Subcutaneous adipose tissue (tissue), 4 donors: Measurements from ENCODE around the gene CD247. TPM values are rescaled to one million over a fixed set of nuclear protein-coding genes. Genes with fewer than 3 reads are reported as not detected.

Source experiments
- total RNA-seq, 4 donors: library from RNA; depleted of rRNA; stranded (reverse); fragments of >200 nt; gene quantifications; one replicate each; pipeline ENCODE4 v1.1.0, GENCODE V29; 2016
- TF ChIP-seq, protein P1 (sequence below): fragments of 450-650 bp; IDR thresholded peaks from one replicate; pipeline ENCODE4 v1.5.1; 2016; ENCODE audit warnings: low read depth, mild to moderate bottlenecking, control low read depth, antibody characterized with exemption, moderate library complexity

Gene CD247
- total RNA-seq, 4 donors from 2014 or later = 1.3 to 3.4 (median 2.1) TPM

DNA sequence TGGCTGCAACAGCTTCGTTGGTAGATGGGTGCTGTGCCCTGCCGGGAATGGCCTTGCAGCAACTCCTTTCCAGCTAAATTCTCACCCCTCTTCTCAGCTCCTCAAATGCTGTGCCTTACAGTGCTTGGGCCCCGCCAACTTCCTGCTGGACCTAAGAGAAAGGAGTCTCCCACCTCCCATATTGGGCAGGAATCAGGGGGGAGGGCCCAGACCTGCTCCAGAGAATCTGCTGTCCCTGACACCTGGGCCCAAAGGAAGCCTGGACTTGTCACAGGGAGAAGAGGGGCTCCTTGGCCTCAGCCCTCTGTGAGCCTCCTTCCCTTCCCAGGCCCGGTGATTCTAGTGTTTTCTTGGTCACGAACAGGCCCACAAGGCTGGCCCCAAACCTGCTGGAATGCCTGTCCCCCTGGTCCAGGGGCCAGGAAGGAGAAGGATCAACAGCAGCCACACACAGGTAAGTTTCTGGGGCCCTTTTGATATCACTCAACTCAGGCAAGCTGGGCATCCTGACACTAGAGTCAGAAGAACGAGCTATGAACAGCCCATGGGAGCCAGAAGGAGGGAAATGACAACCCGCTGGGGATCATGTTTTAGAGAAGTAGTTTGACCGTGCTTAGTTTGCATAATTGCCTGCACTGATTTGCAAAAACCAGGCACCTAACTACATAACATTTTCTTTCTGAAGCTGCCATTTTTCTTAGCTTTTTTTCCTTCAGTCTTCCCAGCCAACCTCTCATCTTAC lies 86.2 kb downstream of the CD247 start:
- TF ChIP-seq, protein P1, sequence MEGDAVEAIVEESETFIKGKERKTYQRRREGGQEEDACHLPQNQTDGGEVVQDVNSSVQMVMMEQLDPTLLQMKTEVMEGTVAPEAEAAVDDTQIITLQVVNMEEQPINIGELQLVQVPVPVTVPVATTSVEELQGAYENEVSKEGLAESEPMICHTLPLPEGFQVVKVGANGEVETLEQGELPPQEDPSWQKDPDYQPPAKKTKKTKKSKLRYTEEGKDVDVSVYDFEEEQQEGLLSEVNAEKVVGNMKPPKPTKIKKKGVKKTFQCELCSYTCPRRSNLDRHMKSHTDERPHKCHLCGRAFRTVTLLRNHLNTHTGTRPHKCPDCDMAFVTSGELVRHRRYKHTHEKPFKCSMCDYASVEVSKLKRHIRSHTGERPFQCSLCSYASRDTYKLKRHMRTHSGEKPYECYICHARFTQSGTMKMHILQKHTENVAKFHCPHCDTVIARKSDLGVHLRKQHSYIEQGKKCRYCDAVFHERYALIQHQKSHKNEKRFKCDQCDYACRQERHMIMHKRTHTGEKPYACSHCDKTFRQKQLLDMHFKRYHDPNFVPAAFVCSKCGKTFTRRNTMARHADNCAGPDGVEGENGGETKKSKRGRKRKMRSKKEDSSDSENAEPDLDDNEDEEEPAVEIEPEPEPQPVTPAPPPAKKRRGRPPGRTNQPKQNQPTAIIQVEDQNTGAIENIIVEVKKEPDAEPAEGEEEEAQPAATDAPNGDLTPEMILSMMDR = no peak

DNA sequence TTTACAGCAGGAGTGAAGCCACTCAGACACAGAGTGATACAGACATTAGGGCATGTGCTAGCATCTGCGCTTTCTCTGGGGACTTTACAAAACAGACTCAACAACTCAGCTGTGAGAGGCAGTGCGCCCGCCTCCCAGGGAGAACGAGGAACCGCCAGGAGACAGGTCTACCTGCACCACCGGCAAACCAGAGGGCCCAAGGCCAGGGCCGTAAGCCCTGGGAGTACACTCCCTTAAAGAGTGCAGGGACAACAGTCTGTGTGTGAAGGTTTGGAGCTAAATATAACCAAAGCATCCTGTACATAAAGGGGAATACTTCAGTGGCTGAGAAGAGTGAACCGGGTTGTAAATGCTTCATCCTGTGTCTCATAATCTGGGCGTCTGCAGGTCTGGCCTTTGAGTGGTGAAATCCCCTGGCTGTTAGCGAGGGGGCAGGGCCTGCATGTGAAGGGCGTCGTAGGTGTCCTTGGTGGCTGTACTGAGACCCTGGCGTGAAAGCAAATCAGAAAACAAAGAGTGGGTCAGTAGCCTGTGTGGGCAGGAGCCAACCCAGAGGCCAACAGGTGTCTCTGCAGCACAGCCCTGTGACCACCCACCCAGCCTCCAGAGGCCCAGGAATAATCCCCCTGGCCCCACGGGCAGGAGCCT lies 86.9 kb downstream of the CD247 start:
- TF ChIP-seq, protein P1 = no peak

DNA sequence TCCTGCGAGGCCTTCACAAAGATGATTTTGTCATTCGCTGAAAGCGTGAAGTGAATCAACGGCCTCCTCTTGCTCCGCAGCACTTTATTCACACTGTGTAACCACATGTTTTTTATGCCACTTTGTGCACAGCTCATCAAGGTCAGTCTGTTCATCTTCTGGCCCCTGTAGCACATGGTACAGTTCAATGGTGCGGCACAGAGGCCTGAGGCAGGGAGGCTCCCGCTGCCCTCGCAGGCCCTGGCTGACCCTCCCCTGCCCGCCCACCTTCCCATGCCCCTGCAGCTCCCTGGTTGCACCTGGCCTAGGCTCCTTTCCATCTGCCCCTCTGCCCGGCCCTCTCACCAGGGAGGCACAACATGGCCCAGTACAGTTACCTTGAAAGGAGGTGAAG lies 87.5 kb downstream of the CD247 start:
- TF ChIP-seq, protein P1 = no peak

DNA sequence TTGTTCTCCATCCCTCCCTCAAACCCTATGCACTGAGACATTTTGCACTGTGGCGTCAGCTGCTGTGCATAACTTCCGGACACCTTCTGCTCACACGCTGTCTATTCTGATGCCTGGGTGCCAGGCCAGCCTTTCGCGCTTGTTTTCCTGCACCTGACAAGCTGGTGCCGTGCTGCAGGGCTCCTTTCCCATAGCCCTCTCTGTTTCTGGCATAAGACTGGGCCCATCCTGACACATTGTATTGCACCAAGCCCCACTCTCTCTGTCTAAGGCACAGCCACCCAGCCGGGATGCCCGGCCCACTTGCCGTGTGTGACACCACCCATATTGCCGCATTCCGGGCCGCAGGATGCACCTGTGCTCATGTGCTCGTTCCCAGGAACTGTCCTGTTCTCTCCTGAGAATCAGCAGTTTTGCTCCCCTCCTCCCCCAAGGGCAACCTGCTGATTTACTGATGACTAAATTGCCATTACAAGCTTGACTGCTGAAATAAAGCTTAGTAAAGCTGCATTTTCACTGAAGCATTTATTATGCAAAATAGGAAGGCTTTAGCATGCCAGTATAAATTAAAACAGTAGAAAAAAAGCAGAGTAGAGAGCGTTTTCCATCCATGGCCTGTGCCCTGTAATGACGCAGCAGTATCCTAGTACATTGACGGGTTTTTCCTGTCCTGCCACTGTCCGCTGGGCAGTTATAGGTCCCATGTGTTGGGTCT lies 88.0 kb downstream of the CD247 start:
- TF ChIP-seq, protein P1 = no peak

DNA sequence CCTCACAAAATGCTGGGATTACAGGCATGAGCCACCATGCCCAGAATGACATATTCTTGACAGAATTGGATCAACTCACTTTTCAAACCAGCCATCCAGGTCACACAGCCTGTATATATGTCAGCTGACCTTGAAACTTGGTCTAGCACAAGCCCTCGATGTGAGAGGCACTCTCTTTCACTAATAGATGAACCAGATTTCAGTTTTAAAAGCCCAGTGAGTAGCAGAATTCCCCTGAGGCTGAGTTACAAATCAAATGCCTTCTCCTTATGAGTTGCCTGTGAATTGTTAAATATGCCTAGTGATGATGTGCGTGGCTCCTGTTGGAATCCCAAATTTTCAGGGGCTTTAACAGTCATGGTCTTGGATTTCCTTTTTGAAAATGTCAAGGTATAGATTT lies 88.7 kb downstream of the CD247 start:
- TF ChIP-seq, protein P1 = no peak

DNA sequence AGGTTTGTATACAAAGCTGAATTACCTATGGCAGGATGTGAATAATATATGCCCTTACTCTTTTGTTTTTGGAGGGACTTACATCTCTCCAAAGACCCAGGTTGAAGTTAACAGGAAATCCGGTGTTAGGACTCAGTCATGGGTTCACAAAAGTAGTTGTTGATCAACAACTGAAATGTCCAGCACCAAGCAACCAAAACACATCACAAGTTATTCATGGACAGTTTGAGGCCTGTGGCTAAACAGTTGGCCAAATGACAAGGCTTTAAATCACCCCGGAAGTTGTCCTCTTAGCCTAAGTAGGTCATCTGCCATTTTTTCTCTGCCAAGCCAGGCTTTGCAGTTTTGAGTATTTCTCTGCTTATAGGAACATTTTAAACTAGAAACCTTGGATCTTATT lies 89.9 kb downstream of the CD247 start:
- TF ChIP-seq, protein P1 = no peak

DNA sequence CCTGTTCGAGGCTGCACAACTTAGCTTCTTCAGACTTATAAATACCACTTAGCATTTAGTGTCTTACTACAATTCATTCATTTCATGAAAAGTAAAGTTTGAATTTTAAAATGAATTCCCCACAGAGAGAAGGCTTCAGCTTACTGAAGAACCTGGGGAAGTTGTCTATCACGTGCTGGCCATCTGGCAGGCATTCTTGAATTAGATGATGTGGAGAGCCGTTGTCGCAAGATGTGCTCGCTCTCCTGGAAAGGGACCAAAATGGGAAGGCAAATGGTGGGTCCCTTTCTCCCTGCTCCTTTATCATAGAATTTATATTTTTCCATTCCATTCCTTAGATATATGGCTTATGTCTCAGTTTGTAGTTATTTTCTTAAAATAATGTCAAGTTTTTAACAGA lies 90.5 kb downstream of the CD247 start:
- TF ChIP-seq, protein P1 = no peak
